Fibroblast of skin of scalp (primary cell): ENCODE measurements around the gene PKP4. TPM values are rescaled to one million over a fixed set of nuclear protein-coding genes. Genes with fewer than 3 reads are reported as not detected.
"Not testable (repeated sequence)": the region's sequence is repeated elsewhere in the genome, so short reads cannot be mapped to it uniquely, and the experiment has no call there.

Experiments used
- DNase-seq: peaks from one replicate; pipeline ENCODE4 v3.0.0-alpha.2; 2013
- polyA plus RNA-seq, 2 experiments: library from polyadenylated mRNA; unstranded; fragments of 120-200 nt; gene quantifications; one replicate each; pipeline ENCODE4 v1.2.1, GENCODE V29; 2013; ENCODE audit not compliant: insufficient read length in 2 of 2

The PKP4 gene
- 33.8 TPM for polyA plus RNA-seq (2013, experiment 1 of 2; ENCODE audit: insufficient read length)
- 36.6 TPM for polyA plus RNA-seq (2013, experiment 2 of 2; ENCODE audit: insufficient read length)

- DNase-seq: peak; percentile 94
Measured at GRCh38 chr2:158456309-158457066, at the start of gene PKP4, which contains the start of gene CCDC148. Gene PKP4 (plus strand): TSS chr2:158456952. CDS start chr2:158533185, 76,233 bp downstream. Gene CCDC148 (minus strand): TSS chr2:158456753. CDS start chr2:158456439, 314 bp downstream.

- DNase-seq: no peak
Measured at GRCh38 chr2:158407031-158407430, 49.7 kb upstream of the PKP4 start.

- no peak for DNase-seq
Measured at GRCh38 chr2:158410132-158410531, 46.6 kb upstream of the PKP4 start.

GRCh38 chr2:158411748-158412147 is 45.0 kb upstream of the PKP4 start:
- DNase-seq: no peak

- DNase-seq: peak; percentile 85
Measured at GRCh38 chr2:158412206-158412605, 44.5 kb upstream of the PKP4 start.

GRCh38 chr2:158413581-158413980 is 43.2 kb upstream of the PKP4 start:
- DNase-seq: peak; percentile 68

GRCh38 chr2:158414538-158414937 is 42.2 kb upstream of the PKP4 start:
- DNase-seq: peak; percentile 88

- DNase-seq: no peak
Measured at GRCh38 chr2:158432117-158432516, 24.6 kb upstream of the PKP4 start.

GRCh38 chr2:158433716-158434115 is 23.0 kb upstream of the PKP4 start:
- not testable (repeated sequence) for DNase-seq

GRCh38 chr2:158439062-158439461 is 17.7 kb upstream of the PKP4 start:
- DNase-seq: not testable (repeated sequence)

GRCh38 chr2:158443606-158444005 is 13.1 kb upstream of the PKP4 start:
- DNase-seq: no peak

- DNase-seq: peak; percentile 65
Measured at GRCh38 chr2:158457092-158457825, 507 bp downstream of the PKP4 start.

GRCh38 chr2:158457826-158458616 is 1.3 kb downstream of the PKP4 start:
- peak; percentile 52 for DNase-seq

GRCh38 chr2:158458617-158458920 is 1.8 kb downstream of the PKP4 start:
- DNase-seq: peak; percentile 17

GRCh38 chr2:158459161-158460003 is 2.6 kb downstream of the PKP4 start:
- DNase-seq: no peak

- DNase-seq: peak; percentile 22
Measured at GRCh38 chr2:158460632-158461297, 4.0 kb downstream of the PKP4 start.

GRCh38 chr2:158463496-158464095 is 6.8 kb downstream of the PKP4 start:
- DNase-seq: peak; percentile 19

GRCh38 chr2:158464426-158465281 is 7.9 kb downstream of the PKP4 start:
- DNase-seq: no peak

- no peak for DNase-seq
Measured at GRCh38 chr2:158467248-158467647, 10.5 kb downstream of the PKP4 start.

- DNase-seq: not testable (repeated sequence)
Measured at GRCh38 chr2:158472829-158473228, 16.1 kb downstream of the PKP4 start.
